ENCODE measurements around the gene FLCN. TPM values are rescaled to one million over a fixed set of nuclear protein-coding genes. Genes with fewer than 3 reads are reported as not detected.

The FLCN gene
- polyA plus RNA-seq, 1 donor from 2014 or later = 34.0 TPM

GRCh38 chr17:17175340-17175739 lies 61.6 kb downstream of the FLCN start:
- TF ChIP-seq EP300 (conservative IDR thresholded peaks at IDR 0.05; ENCODE audit: poor library complexity, severe bottlenecking) = no peak
- TF ChIP-seq MXI1 (conservative IDR thresholded peaks at IDR 0.05; ENCODE audit: poor library complexity, severe bottlenecking) = no peak
- no peak for TF ChIP-seq POLR2AphosphoS5 (IDR thresholded peaks at IDR 0.05)
- TF ChIP-seq EZH2 (IDR thresholded peaks at IDR 0.05; ENCODE audit: borderline replicate concordance, insufficient read depth, low read length, poor library complexity, severe bottlenecking) = no peak
- TF ChIP-seq CTCF (IDR thresholded peaks at IDR 0.05; ENCODE audit: poor library complexity, severe bottlenecking) = no peak
- TF ChIP-seq RAD21 (conservative IDR thresholded peaks at IDR 0.05) = no peak
- no peak for TF ChIP-seq SMC3 (conservative IDR thresholded peaks at IDR 0.05; ENCODE audit: poor library complexity)
- no peak for TF ChIP-seq REST (IDR thresholded peaks at IDR 0.05; ENCODE audit: borderline replicate concordance)
- TF ChIP-seq TAF1 (IDR thresholded peaks at IDR 0.05; ENCODE audit: low read depth) = no peak
- H3K4me3 ChIP-seq (ENCODE audit: low read length) = no peak overlapping the region
- H3K79me2 ChIP-seq (replicated peaks; ENCODE audit: insufficient read depth, low read length) = no peaks in the 10 kb centered on the region
- H3K27ac ChIP-seq (ENCODE audit: low read length) = no peak overlapping the region
- H3K4me2 ChIP-seq (ENCODE audit: low read length) = no peak overlapping the region
- H3F3A ChIP-seq (ENCODE audit: insufficient read depth, low read length, poor library complexity, severe bottlenecking) = no peaks in the 10 kb centered on the region
- no peaks in the 10 kb centered on the region for H3K27me3 ChIP-seq (ENCODE audit: insufficient read depth, low read depth, low read length)
- H4K20me1 ChIP-seq (ENCODE audit: insufficient read depth) = no peaks in the 10 kb centered on the region
- H3K9me2 ChIP-seq (ENCODE audit: insufficient read depth, low read length) = no peaks in the 10 kb centered on the region
- no peak overlapping the region for H2AFZ ChIP-seq (ENCODE audit: low read depth, low read length)
- no peak overlapping the region for H3K9ac ChIP-seq (ENCODE audit: low read length)
- no peaks in the 10 kb centered on the region for H3K9me3 ChIP-seq (ENCODE audit: low read length)
- no peaks in the 10 kb centered on the region for H3K36me3 ChIP-seq (ENCODE audit: insufficient read depth, low read length)

GRCh38 chr17:17173921-17174320 lies 63.0 kb downstream of the FLCN start:
- no peaks in the 10 kb centered on the region for H3K9me2 ChIP-seq (ENCODE audit: insufficient read depth, low read length)
- no peaks in the 10 kb centered on the region for H3K9me3 ChIP-seq (ENCODE audit: low read length)
- no peaks in the 10 kb centered on the region for H4K20me1 ChIP-seq (ENCODE audit: insufficient read depth)
- H3K27me3 ChIP-seq (ENCODE audit: insufficient read depth, low read depth, low read length) = no peaks in the 10 kb centered on the region
- TF ChIP-seq CTCF (IDR thresholded peaks at IDR 0.05; ENCODE audit: poor library complexity, severe bottlenecking) = no peak
- no peaks in the 10 kb centered on the region for H3K79me2 ChIP-seq (replicated peaks; ENCODE audit: insufficient read depth, low read length)
- no peak overlapping the region for H3K27ac ChIP-seq (ENCODE audit: low read length)
- H3K36me3 ChIP-seq (ENCODE audit: insufficient read depth, low read length) = no peaks in the 10 kb centered on the region
- H3F3A ChIP-seq (ENCODE audit: insufficient read depth, low read length, poor library complexity, severe bottlenecking) = no peaks in the 10 kb centered on the region
- no peak overlapping the region for H3K4me3 ChIP-seq (ENCODE audit: low read length)
- H2AFZ ChIP-seq (ENCODE audit: low read depth, low read length) = no peak overlapping the region
- H3K9ac ChIP-seq (ENCODE audit: low read length) = no peak overlapping the region
- no peak overlapping the region for H3K4me2 ChIP-seq (ENCODE audit: low read length)

All from neural cell (in vitro differentiated cells).